Measurements from ENCODE around the gene PPP1R13B.
A peak's percentile ranks its signal among the peaks of the same experiment; 100 is the strongest.

PPP1R13B gene

GRCh38 chr14:103879570-103880347 lies 32.4 kb upstream of the PPP1R13B start:
- no peak for DNase-seq

GRCh38 chr14:103879118-103879569 lies 31.8 kb upstream of the PPP1R13B start:
- no peak for DNase-seq

GRCh38 chr14:103878180-103878579 lies 30.8 kb upstream of the PPP1R13B start:
- DNase-seq, result no peak

- DNase-seq, result no peak
Measured at GRCh38 chr14:103875010-103875409, 27.6 kb upstream of the PPP1R13B start.

GRCh38 chr14:103872481-103873113 lies 25.2 kb upstream of the PPP1R13B start:
- no peak for DNase-seq

DNA sequence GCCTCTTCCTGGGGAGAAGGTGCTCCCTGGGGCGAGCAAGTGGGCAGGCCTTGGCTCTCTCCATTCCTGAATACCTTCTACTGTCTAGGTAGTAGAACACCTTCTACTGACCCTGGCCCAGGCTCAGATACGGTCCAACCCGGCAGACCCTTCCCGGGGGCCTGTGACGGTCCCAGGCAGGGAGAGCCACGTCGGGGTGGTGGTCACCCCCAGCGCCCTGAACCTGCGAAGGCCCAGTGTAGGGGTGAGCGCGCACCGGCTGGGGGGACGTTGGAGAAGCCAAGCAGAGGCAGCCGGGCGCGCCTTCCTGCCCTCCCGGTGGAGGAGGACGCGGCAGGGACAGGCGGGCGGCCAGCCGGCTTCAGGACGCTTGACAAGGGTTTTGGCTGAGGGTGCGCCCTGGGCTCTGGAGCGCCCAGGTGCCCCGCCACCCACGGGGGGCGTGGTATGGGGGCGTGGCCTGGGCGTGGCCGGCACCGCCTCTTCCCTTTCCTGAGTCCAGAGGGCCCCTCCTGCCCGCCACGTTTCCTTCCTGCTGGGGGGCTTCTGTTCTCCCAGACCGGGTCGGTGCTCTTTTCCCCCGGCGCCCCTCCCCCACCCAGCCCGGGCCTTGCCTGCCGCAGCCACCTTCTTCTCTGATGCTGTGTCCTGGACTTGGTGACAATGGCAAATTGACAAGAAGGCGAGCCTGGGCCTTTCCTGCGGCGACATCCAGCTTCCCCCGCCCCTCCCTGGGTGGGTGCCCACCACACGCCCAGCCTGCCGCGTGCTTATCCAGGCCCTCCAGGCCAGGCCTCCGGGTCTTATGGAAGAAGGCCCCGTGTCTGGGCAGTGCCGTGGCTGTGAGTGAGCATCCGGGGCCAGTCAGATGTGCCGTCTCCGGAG lies 24.5 kb upstream of the PPP1R13B start:
- DNase-seq, result peak; percentile 75

GRCh38 chr14:103870891-103871595 lies 23.7 kb upstream of the PPP1R13B start:
- no peak for DNase-seq

DNA sequence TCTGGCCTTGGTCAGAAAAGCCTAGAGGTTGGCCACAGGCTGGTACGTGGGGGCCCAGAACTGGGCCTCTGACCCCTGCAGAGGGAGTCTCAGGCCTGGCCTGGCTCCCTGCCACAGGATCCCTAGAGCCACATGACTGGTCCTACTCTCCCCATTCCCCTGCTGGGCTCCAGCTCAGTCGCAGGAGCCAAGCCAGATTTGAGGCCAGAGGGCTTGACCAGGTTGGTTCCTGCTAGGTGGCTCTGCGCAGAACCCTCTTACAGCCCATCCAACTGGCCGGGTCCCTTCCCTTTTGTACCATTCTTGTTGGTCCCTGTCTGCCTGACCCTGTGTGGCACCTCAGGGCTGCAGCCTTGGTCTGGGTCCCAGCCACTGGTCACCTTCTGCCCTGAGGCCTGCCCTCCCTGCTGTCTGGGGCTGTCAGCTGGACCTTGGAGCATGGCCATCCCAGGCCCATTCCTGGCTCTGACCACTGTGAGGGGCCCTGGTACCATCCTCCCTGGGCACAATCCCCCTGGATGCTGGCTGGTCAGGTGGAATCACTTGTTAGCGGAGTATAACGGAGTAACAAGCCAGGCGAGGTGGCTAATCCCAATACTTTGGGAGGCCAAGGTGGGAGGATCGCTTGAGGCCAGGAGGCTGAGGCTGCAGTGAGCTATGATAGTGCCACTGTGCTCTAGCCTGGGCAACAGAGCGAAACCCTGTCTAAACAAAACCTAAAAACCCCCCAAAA lies 22.9 kb upstream of the PPP1R13B start:
- no peak for DNase-seq

DNA sequence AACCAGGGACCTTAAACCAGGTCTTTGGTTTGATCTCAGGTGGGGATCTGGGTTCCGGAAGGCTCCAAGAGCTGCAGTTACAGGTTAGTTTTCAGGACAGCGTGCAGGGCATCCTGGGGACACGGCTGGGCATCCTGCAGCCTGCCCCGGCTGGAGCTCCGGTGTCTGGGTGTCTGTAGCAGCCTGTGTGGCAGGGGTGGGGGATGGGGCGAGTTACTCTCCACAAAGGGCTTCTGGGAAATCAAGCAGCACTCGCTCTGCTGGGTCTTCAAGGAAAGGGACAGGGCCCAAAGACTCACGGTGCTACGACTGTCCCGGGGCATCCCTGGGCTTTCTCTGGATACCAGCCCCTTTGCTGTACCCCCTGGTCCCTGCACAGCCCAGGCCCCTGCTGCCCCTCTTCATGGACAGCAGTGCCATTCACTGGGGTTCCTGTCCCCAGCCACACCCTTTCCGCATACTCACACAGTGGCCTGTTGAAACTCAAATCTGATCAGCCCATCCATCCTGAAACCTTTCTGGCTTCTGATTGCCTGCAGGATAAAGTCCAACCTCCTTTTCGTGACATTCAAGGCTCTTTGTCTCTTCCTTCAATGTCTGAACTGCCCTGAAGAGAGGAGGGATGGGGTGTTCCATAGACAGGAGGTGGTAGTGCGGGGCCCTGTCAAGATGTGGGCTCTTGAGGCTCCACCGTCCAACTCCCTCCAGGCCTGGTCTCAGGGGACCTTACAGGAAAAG lies 22.2 kb upstream of the PPP1R13B start:
- DNase-seq, result no peak

- no peak for DNase-seq
Measured at GRCh38 chr14:103868242-103868897, 21.0 kb upstream of the PPP1R13B start.

- DNase-seq, result no peak
Measured at GRCh38 chr14:103867523-103867953, 20.2 kb upstream of the PPP1R13B start.

GRCh38 chr14:103867020-103867419 lies 19.6 kb upstream of the PPP1R13B start:
- no peak for DNase-seq

DNA sequence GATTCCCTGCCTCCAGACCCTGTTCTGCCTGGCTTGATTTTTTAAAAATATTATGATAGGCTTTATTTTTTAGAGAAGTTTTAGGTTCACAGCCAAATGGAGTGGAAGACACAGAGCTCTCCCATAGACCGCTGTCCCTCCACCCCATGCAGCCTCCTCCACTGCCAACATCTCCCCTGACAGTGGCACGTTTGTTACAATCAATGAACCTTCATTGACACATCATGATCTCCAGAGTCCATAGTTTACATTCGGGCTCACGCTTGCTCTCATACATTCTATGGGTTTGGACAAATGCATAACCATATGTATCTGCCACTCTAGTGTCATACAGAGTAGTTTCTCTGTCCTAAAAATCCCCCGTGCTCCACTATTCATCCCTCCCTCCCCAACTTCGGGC lies 15.9 kb upstream of the PPP1R13B start:
- no peak for DNase-seq

- no peak for DNase-seq
Measured at GRCh38 chr14:103862393-103862782, 15.0 kb upstream of the PPP1R13B start.

DNA sequence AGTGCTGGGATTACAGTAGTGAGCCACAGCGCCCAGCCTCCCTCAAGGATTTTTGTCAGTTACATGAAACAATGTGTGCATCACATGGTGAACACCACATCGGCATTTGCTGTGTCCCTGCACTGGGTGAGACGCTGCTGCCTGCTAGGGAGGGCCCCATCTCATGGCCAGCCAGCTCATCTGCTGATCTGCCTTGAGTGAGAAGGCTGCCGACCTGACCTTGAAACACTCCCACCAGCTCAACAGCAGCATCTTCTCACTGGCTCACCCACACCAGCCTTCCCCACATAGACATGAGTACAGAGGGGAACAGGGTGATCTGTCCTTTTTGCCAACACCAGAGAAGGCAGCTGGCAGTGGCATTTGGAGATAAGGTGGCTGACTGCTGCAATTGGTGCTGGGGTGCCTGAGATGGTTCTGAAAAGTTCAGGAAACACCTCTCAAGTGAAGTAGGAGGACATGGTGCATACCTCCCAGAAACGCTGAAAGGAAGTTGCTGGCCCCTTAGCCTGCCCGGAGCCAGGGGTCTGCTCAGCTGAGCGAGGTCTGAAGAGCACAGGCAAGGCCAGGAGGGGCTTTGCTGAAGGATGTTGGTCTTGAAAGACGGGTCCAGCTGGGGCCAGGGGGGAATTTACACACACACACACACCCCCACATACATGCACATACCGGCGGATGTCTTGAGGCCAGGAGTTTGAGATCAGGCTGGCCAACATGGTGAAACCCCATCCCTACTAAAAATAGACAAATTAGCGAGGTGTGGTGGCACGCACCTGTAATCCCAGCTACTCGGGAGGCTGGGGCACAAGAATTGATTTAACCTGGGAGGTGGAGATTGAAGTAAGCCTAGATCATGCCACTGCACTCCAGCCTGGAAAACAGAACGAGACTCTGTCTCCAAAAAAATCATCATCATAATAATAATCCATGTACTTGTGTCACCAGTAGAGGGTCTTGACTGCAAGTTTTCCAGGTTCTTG lies 14.3 kb upstream of the PPP1R13B start:
- DNase-seq, result no peak

DNA sequence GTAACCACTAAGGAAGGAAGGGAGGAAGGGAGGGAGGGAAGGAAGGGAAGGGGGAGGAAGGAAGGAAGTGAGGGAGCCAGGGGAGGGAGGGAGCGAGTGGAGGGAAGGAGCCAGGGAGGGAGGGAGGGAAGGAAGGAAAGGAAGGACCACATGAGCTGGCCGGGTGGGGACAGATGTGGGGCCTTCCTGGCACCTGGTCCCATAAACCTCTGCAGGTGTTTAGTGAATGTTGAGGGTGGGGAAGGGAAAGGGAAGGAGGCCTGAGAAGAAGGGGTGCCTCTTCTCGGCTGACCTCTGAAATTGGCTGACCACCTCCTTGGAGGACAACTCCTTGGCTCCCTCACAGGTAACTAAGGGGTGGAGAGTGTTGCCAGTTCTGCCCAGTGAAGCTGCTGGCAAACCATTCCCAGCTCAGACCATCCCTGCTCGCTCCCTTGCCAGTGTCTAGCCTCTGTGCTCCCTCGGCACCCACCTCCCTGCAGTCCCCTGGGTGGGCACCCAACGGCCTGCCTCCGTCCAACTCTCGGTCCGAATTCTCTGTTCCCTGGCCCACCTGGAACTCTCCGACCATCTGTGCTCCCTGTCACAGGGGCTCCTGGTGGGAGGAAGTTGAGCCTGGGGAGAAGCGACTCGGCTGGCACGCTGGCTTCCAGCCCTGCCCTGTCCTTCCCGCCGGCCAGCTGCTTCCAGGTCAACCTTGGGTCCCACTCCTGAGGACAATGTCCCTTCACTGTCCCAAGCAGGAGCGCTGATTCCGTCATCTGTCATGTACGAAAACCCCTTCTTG lies 12.2 kb upstream of the PPP1R13B start:
- no peak for DNase-seq

GRCh38 chr14:103858063-103858781 lies 10.8 kb upstream of the PPP1R13B start:
- no peak for DNase-seq

- no peak for DNase-seq
Measured at GRCh38 chr14:103857256-103857655, 9.9 kb upstream of the PPP1R13B start.

Measured in right hindlimb (tissue), 1 donor.